HCT116 (cell line): ENCODE results near the gene IYD.

Experiments used
- CEBPB ChIP-seq: IDR thresholded peaks from 2 replicates; pipeline ENCODE4 v1.6.1; 2012; ENCODE audit warnings: low read depth
- CTCF ChIP-seq, 3 experiments: fragments of 200-600 bp in 1 of 3; sonication (generic) in 1 of 3; IDR thresholded peaks in 2 of 3; conservative IDR thresholded peaks in 1 of 3; 2 replicates each; pipeline ENCODE4 v1.5.1; 2012 to 2017; ENCODE audit warnings: low read depth in 2 of 3, low read length in 2 of 3, antibody characterized with exemption in 1 of 3, borderline replicate concordance in 1 of 3, control low read depth in 1 of 3, mild to moderate bottlenecking in 1 of 3, mixed read lengths in 1 of 3, mixed run types in 1 of 3, moderate library complexity in 1 of 3; ENCODE audit not compliant: insufficient read depth in 1 of 3
- EZH2 ChIP-seq: fragments of 200-600 bp; sonication (generic); IDR thresholded peaks from 2 replicates; pipeline ENCODE4 v1.6.1; 2017; ENCODE audit warnings: antibody characterized with exemption, mixed run types
- JUND ChIP-seq: IDR thresholded peaks from 2 replicates; pipeline ENCODE4 v1.6.1; 2012
- POLR2A ChIP-seq: IDR thresholded peaks from 2 replicates; pipeline ENCODE4 v1.7.0; 2011; ENCODE audit warnings: borderline replicate concordance; ENCODE audit not compliant: insufficient read depth, insufficient read length; ENCODE audit errors: extremely low read depth
- RAD21 ChIP-seq: IDR thresholded peaks from 2 replicates; pipeline ENCODE4 v1.6.1; 2012; ENCODE audit warnings: low read depth, mild to moderate bottlenecking
- ZFX ChIP-seq: fragments of 450-650 bp; IDR thresholded peaks from 2 replicates; pipeline ENCODE4 v1.6.1; 2017

- TF ChIP-seq CTCF (IDR thresholded peaks at IDR 0.05 in 2 of 3, conservative IDR thresholded peaks at IDR 0.05 in 1 of 3; ENCODE audit: borderline replicate concordance in 1 of 3, insufficient read depth in 1 of 3, low read depth in 2 of 3, low read length in 2 of 3) (no peak), POLR2A (no peak), CEBPB (no peak), ZFX (no peak), EZH2 (no peak), RAD21 (no peak), JUND (no peak)
Measured at GRCh38 chr6:150413198-150413597, 44.4 kb downstream of the IYD start.
